ENCODE results near the gene IGFBP3.

IGFBP3 gene

GRCh38 chr7:45872116-45873034, 48.7 kb downstream of the IGFBP3 start:
- DNase-seq: no peak

GRCh38 chr7:45869426-45869825, 51.6 kb downstream of the IGFBP3 start:
- no peak for DNase-seq

GRCh38 chr7:45867471-45867870, 53.6 kb downstream of the IGFBP3 start:
- no peak for DNase-seq

GRCh38 chr7:45865594-45866410, 55.3 kb downstream of the IGFBP3 start:
- DNase-seq: no peak

- no peak for DNase-seq
Measured at GRCh38 chr7:45863715-45864114, 57.4 kb downstream of the IGFBP3 start.

All from central memory CD4-positive, alpha-beta T cell (primary cell).